Astrocyte (in vitro differentiated cells and primary cell): ENCODE results near the gene CFHR5. TPM values are rescaled to one million over a fixed set of nuclear protein-coding genes. Genes with fewer than 3 reads are reported as not detected.
"Not testable (repeated sequence)": the region's sequence is repeated elsewhere in the genome, so short reads cannot be mapped to it uniquely, and the experiment has no call there.

Experiments
- DNase-seq: peaks from one replicate; pipeline ENCODE4 v3.0.0-alpha.2; 2010; ENCODE audit warnings: low read depth
- FAIRE-seq: peaks from 2 replicates; lab custom pipeline; 2011; peaks lifted over from hg19 to GRCh38; lab: Jason Lieb, UNC
- H2AFZ ChIP-seq: 2 replicates; pipeline ENCODE4 v1.6.0; 2012; ENCODE audit warnings: low read depth, low read length, inconsistent platforms
- H3K27ac ChIP-seq: 2 replicates; pipeline ENCODE4 v1.5.1; 2011; ENCODE audit warnings: low read depth, low read length, inconsistent platforms
- H3K27me3 ChIP-seq: 2 replicates; pipeline ENCODE4 v1.6.0; 2011; ENCODE audit warnings: low read length, inconsistent platforms; ENCODE audit not compliant: insufficient read depth
- H3K36me3 ChIP-seq: 2 replicates; pipeline ENCODE4 v1.5.1; 2011; ENCODE audit warnings: low read length, inconsistent platforms; ENCODE audit not compliant: insufficient read depth
- H3K4me1 ChIP-seq: 2 replicates; pipeline ENCODE4 v1.5.1; 2011; ENCODE audit warnings: low read length, inconsistent platforms; ENCODE audit not compliant: insufficient read depth
- H3K4me2 ChIP-seq: 2 replicates; pipeline ENCODE4 v1.6.0; 2012; ENCODE audit warnings: low read length, inconsistent platforms
- H3K4me3 ChIP-seq: 2 replicates; pipeline ENCODE4 v1.5.1; 2011; ENCODE audit warnings: low read depth, mild to moderate bottlenecking, low read length, inconsistent platforms; ENCODE audit not compliant: insufficient read depth
- H3K79me2 ChIP-seq: 2 replicates; pipeline ENCODE4 v1.6.0; 2012; ENCODE audit warnings: mild to moderate bottlenecking, low read length, inconsistent platforms; ENCODE audit not compliant: insufficient read depth
- H3K9ac ChIP-seq: 2 replicates; pipeline ENCODE4 v1.6.0; 2012; ENCODE audit warnings: mild to moderate bottlenecking, low read length, inconsistent platforms
- H3K9me3 ChIP-seq: 2 replicates; pipeline ENCODE4 v1.5.1; 2012; ENCODE audit warnings: low read depth, mild to moderate bottlenecking, low read length, inconsistent platforms; ENCODE audit not compliant: insufficient read depth
- H4K20me1 ChIP-seq: 2 replicates; pipeline ENCODE4 v1.6.0; 2012; ENCODE audit warnings: low read length, inconsistent platforms; ENCODE audit not compliant: insufficient read depth
- H3K27ac Mint-ChIP-seq: one replicate; pipeline ENCODE4 v1.8.0; 2021; ENCODE audit warnings: mild to moderate bottlenecking, mixed read lengths; ENCODE audit not compliant: unreplicated experiment
- H3K27me3 Mint-ChIP-seq: one replicate; pipeline ENCODE4 v1.8.0; 2021; ENCODE audit warnings: low read depth, mixed read lengths; ENCODE audit not compliant: unreplicated experiment
- H3K36me3 Mint-ChIP-seq: one replicate; pipeline ENCODE4 v1.8.0; 2021; ENCODE audit warnings: low read depth, mixed read lengths; ENCODE audit not compliant: unreplicated experiment
- H3K4me1 Mint-ChIP-seq: one replicate; pipeline ENCODE4 v1.8.0; 2021; ENCODE audit warnings: low read depth, mixed read lengths; ENCODE audit not compliant: unreplicated experiment
- H3K4me3 Mint-ChIP-seq: one replicate; pipeline ENCODE4 v1.8.0; 2021; ENCODE audit warnings: mild to moderate bottlenecking, moderate library complexity, mixed read lengths; ENCODE audit not compliant: unreplicated experiment
- H3K9me3 Mint-ChIP-seq: one replicate; pipeline ENCODE4 v1.8.0; 2021; ENCODE audit warnings: mild to moderate bottlenecking, mixed read lengths; ENCODE audit not compliant: unreplicated experiment
- EZH2 ChIP-seq: IDR thresholded peaks from 2 replicates; pipeline ENCODE4 v1.6.1; 2012; ENCODE audit warnings: mild to moderate bottlenecking, low read length, inconsistent platforms; ENCODE audit not compliant: insufficient read depth
- total RNA-seq: library from RNA; stranded (reverse); gene quantifications from 2 replicates; pipeline ENCODE4 v1.2.1, GENCODE V29; 2021
- TF ChIP-seq, protein P1 (sequence below): IDR thresholded peaks from 2 replicates; pipeline ENCODE4 v1.5.1; 2011; ENCODE audit warnings: low read depth, mild to moderate bottlenecking, inconsistent platforms, low read length, moderate library complexity; ENCODE audit not compliant: insufficient read depth

The CFHR5 gene
- total RNA-seq, 1 donor from 2014 or later = not detected

- DNase-seq (no peak), FAIRE-seq (no peak)
- H3K4me3 Mint-ChIP-seq = no peak overlapping the region
- H3K4me1 Mint-ChIP-seq = peaks cover 3% of the 10 kb centered on the region
- Histone ChIP-seq H3K9me3 (no peaks in the 10 kb centered on the region), H3K27me3 (no peaks in the 10 kb centered on the region), H3K79me2 (no peaks in the 10 kb centered on the region), H3K4me1 (peaks cover 3% of the 10 kb centered on the region), H2AFZ (no peak overlapping the region), H3K4me2 (no peak overlapping the region), H3K27ac (no peak overlapping the region), H4K20me1 (no peaks in the 10 kb centered on the region), H3K9ac (no peak overlapping the region), H3K36me3 (no peaks in the 10 kb centered on the region), H3K4me3 (no peak overlapping the region)
- no peaks in the 10 kb centered on the region for H3K36me3 Mint-ChIP-seq
- H3K9me3 Mint-ChIP-seq = no peaks in the 10 kb centered on the region
- no peaks in the 10 kb centered on the region for H3K27me3 Mint-ChIP-seq
- H3K27ac Mint-ChIP-seq = no peak overlapping the region
- TF ChIP-seq, protein P1, sequence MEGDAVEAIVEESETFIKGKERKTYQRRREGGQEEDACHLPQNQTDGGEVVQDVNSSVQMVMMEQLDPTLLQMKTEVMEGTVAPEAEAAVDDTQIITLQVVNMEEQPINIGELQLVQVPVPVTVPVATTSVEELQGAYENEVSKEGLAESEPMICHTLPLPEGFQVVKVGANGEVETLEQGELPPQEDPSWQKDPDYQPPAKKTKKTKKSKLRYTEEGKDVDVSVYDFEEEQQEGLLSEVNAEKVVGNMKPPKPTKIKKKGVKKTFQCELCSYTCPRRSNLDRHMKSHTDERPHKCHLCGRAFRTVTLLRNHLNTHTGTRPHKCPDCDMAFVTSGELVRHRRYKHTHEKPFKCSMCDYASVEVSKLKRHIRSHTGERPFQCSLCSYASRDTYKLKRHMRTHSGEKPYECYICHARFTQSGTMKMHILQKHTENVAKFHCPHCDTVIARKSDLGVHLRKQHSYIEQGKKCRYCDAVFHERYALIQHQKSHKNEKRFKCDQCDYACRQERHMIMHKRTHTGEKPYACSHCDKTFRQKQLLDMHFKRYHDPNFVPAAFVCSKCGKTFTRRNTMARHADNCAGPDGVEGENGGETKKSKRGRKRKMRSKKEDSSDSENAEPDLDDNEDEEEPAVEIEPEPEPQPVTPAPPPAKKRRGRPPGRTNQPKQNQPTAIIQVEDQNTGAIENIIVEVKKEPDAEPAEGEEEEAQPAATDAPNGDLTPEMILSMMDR = no peak
- TF ChIP-seq EZH2 = no peak
Measured at GRCh38 chr1:197029749-197030148, 52.4 kb downstream of the CFHR5 start.

DNA sequence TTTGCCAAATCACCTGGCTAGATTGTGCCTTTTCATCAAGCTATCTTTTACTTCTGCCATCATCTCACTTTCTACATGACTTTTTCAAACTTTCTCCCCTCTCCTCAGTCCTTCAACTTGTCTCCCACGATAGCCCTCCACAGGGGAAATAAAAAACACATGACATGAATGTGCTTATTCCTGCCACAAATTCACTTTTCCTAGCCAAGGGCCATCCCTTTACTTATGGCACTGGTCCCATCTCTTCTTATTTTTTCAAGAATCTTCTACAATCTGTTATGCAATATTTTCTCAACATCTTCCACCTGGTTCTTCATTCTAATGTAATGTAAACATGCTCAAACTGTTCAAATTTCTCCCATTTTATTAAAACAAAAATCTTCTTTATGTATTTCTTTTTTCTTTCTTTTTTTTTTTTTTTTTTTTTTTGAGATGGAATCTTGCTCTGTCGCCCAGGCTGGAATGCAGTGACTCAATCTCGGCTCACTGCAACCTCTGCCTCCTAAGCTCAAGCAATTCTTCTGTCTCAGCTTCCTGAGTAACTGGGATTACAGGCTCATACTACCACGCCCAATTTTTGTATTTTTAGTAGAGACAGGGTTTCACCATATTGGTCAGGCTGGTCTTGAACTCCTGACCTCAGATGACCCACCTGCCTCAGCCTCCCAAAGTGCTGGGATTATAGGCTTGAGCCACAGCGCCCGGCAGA, 57.4 kb downstream of the CFHR5 start:
- not testable (repeated sequence) for H3K36me3 ChIP-seq, H3K9me3 Mint-ChIP-seq, H3K4me3 ChIP-seq, FAIRE-seq, H4K20me1 ChIP-seq, H3K9me3 ChIP-seq, H3K27me3 ChIP-seq, H3K79me2 ChIP-seq, H3K27me3 Mint-ChIP-seq, H3K27ac ChIP-seq, H3K36me3 Mint-ChIP-seq, H3K4me3 Mint-ChIP-seq, H3K4me1 Mint-ChIP-seq, H3K9ac ChIP-seq, H3K4me1 ChIP-seq
- Histone ChIP-seq H2AFZ (peak overlapping the region; percentile 32), H3K4me2 (peak overlapping the region; percentile 45)
- peak overlapping the region; percentile 55 for H3K27ac Mint-ChIP-seq
- DNase-seq = peak; percentile 62

DNA sequence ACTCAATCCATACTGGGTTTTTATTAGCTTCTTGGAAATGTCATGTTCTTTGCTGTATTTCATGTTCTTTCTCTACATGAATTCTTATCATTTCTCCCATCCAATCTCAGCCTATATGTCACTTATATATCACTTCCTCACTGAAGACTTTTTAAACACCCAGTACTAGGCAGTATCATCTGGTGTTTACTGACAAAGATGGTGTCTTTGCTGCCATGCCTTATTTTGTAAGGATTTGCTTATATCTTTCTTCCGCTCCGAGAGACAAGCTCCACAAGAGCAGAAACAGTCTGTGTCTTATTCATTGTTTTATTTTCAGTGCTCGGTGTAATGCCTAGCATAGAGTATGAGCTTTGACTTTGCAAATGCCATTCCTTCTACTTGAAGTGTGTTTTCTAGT, 59.5 kb downstream of the CFHR5 start:
- no peak overlapping the region for H3K27ac ChIP-seq
- no peaks in the 10 kb centered on the region for H3K36me3 ChIP-seq
- H3K4me1 Mint-ChIP-seq = peaks cover 4% of the 10 kb centered on the region
- no peaks in the 10 kb centered on the region for H3K79me2 ChIP-seq
- no peaks in the 10 kb centered on the region for H4K20me1 ChIP-seq
- no peak overlapping the region for H2AFZ ChIP-seq
- DNase-seq (no peak), FAIRE-seq (no peak)
- no peak overlapping the region for H3K9ac ChIP-seq
- no peaks in the 10 kb centered on the region for H3K27me3 ChIP-seq
- no peaks in the 10 kb centered on the region for H3K9me3 Mint-ChIP-seq
- no peaks in the 10 kb centered on the region for H3K27me3 Mint-ChIP-seq
- H3K4me1 ChIP-seq = peaks cover 3% of the 10 kb centered on the region
- H3K27ac Mint-ChIP-seq = no peak overlapping the region
- TF ChIP-seq, protein P1 = no peak
- no peak for TF ChIP-seq EZH2
- no peak overlapping the region for H3K4me2 ChIP-seq
- no peak overlapping the region for H3K4me3 Mint-ChIP-seq
- no peaks in the 10 kb centered on the region for H3K9me3 ChIP-seq
- H3K36me3 Mint-ChIP-seq = no peaks in the 10 kb centered on the region
- H3K4me3 ChIP-seq = no peak overlapping the region
